Epithelial cell of proximal tubule (primary cell): ENCODE measurements around the gene SLC24A3. TPM values are rescaled to one million over a fixed set of nuclear protein-coding genes. Genes with fewer than 3 reads are reported as not detected.

Source experiments
- DNase-seq: peaks from one replicate; pipeline ENCODE4 v3.0.0-alpha.2; 2011; ENCODE audit warnings: low read depth
- H3K4me3 ChIP-seq: 2 replicates; pipeline ENCODE4 v1.5.1; 2011; ENCODE audit warnings: low read depth, mild to moderate bottlenecking, low read length
- total RNA-seq: library from RNA; depleted of rRNA; stranded (reverse); fragments of >200 nt; gene quantifications from 2 replicates; pipeline ENCODE4 v1.2.3, GENCODE V29; 2015
- TF ChIP-seq, protein P1 (sequence below): conservative IDR thresholded peaks from 2 replicates; pipeline ENCODE4 v1.5.1; 2012; ENCODE audit warnings: low read depth, mild to moderate bottlenecking, low read length

SLC24A3 gene
- total RNA-seq, 1 donor from 2014 or later, result not detected

- H3K4me3 ChIP-seq, result no peak overlapping the region
- DNase-seq, result no peak
- TF ChIP-seq, protein P1, sequence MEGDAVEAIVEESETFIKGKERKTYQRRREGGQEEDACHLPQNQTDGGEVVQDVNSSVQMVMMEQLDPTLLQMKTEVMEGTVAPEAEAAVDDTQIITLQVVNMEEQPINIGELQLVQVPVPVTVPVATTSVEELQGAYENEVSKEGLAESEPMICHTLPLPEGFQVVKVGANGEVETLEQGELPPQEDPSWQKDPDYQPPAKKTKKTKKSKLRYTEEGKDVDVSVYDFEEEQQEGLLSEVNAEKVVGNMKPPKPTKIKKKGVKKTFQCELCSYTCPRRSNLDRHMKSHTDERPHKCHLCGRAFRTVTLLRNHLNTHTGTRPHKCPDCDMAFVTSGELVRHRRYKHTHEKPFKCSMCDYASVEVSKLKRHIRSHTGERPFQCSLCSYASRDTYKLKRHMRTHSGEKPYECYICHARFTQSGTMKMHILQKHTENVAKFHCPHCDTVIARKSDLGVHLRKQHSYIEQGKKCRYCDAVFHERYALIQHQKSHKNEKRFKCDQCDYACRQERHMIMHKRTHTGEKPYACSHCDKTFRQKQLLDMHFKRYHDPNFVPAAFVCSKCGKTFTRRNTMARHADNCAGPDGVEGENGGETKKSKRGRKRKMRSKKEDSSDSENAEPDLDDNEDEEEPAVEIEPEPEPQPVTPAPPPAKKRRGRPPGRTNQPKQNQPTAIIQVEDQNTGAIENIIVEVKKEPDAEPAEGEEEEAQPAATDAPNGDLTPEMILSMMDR, result no peak
Measured at GRCh38 chr20:19384940-19385339, 172.5 kb downstream of the SLC24A3 start.

- no peak for DNase-seq
- H3K4me3 ChIP-seq, result no peak overlapping the region
- TF ChIP-seq, protein P1, result no peak
Measured at GRCh38 chr20:19387251-19387650, 174.8 kb downstream of the SLC24A3 start.

GRCh38 chr20:19392344-19393130 is 180.1 kb downstream of the SLC24A3 start:
- TF ChIP-seq, protein P1, result no peak
- DNase-seq, result no peak

DNA sequence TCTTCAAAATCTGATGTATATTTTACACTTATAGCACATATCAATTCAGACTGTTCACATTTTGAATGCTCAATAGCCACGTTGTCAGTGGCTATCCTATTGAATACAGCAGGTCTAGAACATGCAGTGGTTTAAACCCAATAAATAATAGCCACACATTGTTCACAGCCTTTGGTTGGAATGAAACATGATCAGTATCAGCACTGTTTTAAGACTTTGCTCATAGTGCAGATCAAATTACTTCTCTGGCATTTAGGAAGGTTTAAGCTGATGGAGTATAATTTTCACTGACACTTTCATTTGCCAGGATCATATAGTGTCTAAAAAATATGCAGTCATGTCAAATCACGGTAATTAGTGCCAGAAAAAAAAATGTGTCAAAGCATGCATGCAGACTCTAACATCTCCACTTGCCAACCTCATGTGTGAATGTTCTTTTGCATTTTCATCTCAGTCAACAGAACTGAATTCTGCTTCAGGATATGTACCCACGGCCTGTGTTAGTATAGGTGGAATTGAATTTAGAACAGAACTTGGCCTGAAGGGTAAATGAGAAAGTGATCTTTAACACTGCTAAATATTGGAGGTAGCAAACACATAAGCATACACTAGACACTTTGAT is 184.1 kb downstream of the SLC24A3 start:
- TF ChIP-seq, protein P1, result no peak
- H3K4me3 ChIP-seq, result no peak overlapping the region
- DNase-seq, result no peak

More at GRCh38 chr20:19392344-19393130, 180.1 kb downstream of the SLC24A3 start:
- H3K4me3 ChIP-seq, result no peak overlapping the region

DNA sequence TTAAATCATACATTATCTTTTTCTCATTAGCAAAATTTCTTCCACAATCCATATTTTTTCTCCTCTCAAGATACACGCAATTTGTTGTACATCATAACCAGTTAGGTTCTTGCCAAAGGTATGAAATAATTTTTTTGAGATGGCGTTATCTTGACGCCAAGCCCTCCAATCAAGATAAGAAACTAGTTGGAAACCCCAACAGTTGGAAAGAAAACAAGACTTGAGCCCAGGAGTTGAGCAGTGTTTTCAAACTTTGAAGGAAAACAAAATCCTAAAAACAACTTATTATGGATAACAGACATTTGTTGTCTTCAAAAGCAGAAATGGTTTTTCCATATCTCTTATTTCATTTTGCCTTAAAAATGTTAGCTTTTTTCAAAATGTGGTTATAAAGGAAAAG is 184.8 kb downstream of the SLC24A3 start:
- no peak overlapping the region for H3K4me3 ChIP-seq
- TF ChIP-seq, protein P1, result no peak
- DNase-seq, result no peak

- no peak overlapping the region for H3K4me3 ChIP-seq
- no peak for DNase-seq
- TF ChIP-seq, protein P1, result no peak
Measured at GRCh38 chr20:19397666-19398065, 185.2 kb downstream of the SLC24A3 start.
